NCI-H345 treated with DMSO at 0.1 percent for 48 hours (cell line): Measurements from ENCODE around the gene PTMS.

Experiments used
- DNase-seq: peaks from one replicate; lab custom pipeline; 2025; ENCODE audit not compliant: unreplicated experiment; lab: John Stamatoyannopoulos, UW

The PTMS gene

GRCh38 chr12:6752167-6752920, 13.8 kb upstream of the PTMS start:
- no peak for DNase-seq

GRCh38 chr12:6752921-6753771, 13.0 kb upstream of the PTMS start, which contains the start of gene MLF2:
MLF2 (minus strand) TSS chr12:6753141; CDS start chr12:6752334, 807 bp downstream.
- DNase-seq, result peak; percentile 95

GRCh38 chr12:6753772-6754356, 12.3 kb upstream of the PTMS start:
- DNase-seq, result no peak

GRCh38 chr12:6754411-6754810, 11.8 kb upstream of the PTMS start:
- DNase-seq, result no peak

GRCh38 chr12:6757028-6757690, 9.0 kb upstream of the PTMS start:
- DNase-seq, result no peak

- DNase-seq, result no peak
Observed at GRCh38 chr12:6758506-6759095, 7.6 kb upstream of the PTMS start.

- DNase-seq, result no peak
Observed at GRCh38 chr12:6759741-6760140, 6.4 kb upstream of the PTMS start.

- DNase-seq, result no peak
Observed at GRCh38 chr12:6763380-6763779, 2.8 kb upstream of the PTMS start.

- peak; percentile 97 for DNase-seq
Observed at GRCh38 chr12:6764011-6764828, 1.9 kb upstream of the PTMS start.

GRCh38 chr12:6765048-6765633, 1.0 kb upstream of the PTMS start:
- no peak for DNase-seq

GRCh38 chr12:6766651-6767349, 637 bp downstream of the PTMS start:
- peak; percentile 52 for DNase-seq

- DNase-seq, result no peak
Observed at GRCh38 chr12:6767353-6768319, 1.5 kb downstream of the PTMS start.

GRCh38 chr12:6768437-6768914, 2.3 kb downstream of the PTMS start:
- no peak for DNase-seq

GRCh38 chr12:6768990-6769389, 2.8 kb downstream of the PTMS start:
- DNase-seq, result no peak

GRCh38 chr12:6769666-6770065, 3.5 kb downstream of the PTMS start:
- no peak for DNase-seq

- no peak for DNase-seq
Observed at GRCh38 chr12:6770094-6770493, 3.9 kb downstream of the PTMS start.

- no peak for DNase-seq
Observed at GRCh38 chr12:6770600-6770999, 4.4 kb downstream of the PTMS start.

GRCh38 chr12:6771091-6771495, 4.9 kb downstream of the PTMS start:
- DNase-seq, result no peak
